ENCODE measurements around the gene F7.

GRCh38 chr13:113164492-113164891, 58.9 kb downstream of the F7 start:
- no peak for TF ChIP-seq CREB1 (IDR thresholded peaks at IDR 0.05; ENCODE audit: low read depth)
- TF ChIP-seq YY1 (IDR thresholded peaks at IDR 0.05; ENCODE audit: low read depth) = no peak
- no peak for TF ChIP-seq USF1 (IDR thresholded peaks at IDR 0.05)
- TF ChIP-seq EP300 (IDR thresholded peaks at IDR 0.05; ENCODE audit: borderline replicate concordance) = no peak
- no peak for TF ChIP-seq FOXM1 (IDR thresholded peaks at IDR 0.05; ENCODE audit: borderline replicate concordance, low read depth)
- no peak for TF ChIP-seq TAF1 (IDR thresholded peaks at IDR 0.05; ENCODE audit: low read depth)
- no peak for TF ChIP-seq RAD21 (IDR thresholded peaks at IDR 0.05; ENCODE audit: low read depth)
- TF ChIP-seq EGR1 (IDR thresholded peaks at IDR 0.05) = no peak
- TF ChIP-seq, protein P1, sequence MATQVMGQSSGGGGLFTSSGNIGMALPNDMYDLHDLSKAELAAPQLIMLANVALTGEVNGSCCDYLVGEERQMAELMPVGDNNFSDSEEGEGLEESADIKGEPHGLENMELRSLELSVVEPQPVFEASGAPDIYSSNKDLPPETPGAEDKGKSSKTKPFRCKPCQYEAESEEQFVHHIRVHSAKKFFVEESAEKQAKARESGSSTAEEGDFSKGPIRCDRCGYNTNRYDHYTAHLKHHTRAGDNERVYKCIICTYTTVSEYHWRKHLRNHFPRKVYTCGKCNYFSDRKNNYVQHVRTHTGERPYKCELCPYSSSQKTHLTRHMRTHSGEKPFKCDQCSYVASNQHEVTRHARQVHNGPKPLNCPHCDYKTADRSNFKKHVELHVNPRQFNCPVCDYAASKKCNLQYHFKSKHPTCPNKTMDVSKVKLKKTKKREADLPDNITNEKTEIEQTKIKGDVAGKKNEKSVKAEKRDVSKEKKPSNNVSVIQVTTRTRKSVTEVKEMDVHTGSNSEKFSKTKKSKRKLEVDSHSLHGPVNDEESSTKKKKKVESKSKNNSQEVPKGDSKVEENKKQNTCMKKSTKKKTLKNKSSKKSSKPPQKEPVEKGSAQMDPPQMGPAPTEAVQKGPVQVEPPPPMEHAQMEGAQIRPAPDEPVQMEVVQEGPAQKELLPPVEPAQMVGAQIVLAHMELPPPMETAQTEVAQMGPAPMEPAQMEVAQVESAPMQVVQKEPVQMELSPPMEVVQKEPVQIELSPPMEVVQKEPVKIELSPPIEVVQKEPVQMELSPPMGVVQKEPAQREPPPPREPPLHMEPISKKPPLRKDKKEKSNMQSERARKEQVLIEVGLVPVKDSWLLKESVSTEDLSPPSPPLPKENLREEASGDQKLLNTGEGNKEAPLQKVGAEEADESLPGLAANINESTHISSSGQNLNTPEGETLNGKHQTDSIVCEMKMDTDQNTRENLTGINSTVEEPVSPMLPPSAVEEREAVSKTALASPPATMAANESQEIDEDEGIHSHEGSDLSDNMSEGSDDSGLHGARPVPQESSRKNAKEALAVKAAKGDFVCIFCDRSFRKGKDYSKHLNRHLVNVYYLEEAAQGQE (IDR thresholded peaks at IDR 0.05; ENCODE audit: low read depth) = no peak
- no peak for TF ChIP-seq CEBPB (IDR thresholded peaks at IDR 0.05)
- no peak for TF ChIP-seq TCF12 (IDR thresholded peaks at IDR 0.05; ENCODE audit: low read depth)
- TF ChIP-seq MAX (IDR thresholded peaks at IDR 0.05) = no peak
- TF ChIP-seq NFIC (IDR thresholded peaks at IDR 0.05) = no peak

All from Ishikawa (cell line).